Hippocampal formation (tissue), 2 donors: Measurements from ENCODE around the gene CCDC116.
A peak's percentile ranks its signal among the peaks of the same experiment; 100 is the strongest.
"Not testable (repeated sequence)": the region's sequence is repeated elsewhere in the genome, so short reads cannot be mapped to it uniquely, and the experiment has no call there.

ENCODE experiments used
- DNase-seq, 2 donors: peaks; one replicate each; lab custom pipeline; 2025; lab: John Stamatoyannopoulos, UW

CCDC116 gene

GRCh38 chr22:21606775-21607174 lies 25.8 kb upstream of the CCDC116 start:
- DNase-seq, result no peak

GRCh38 chr22:21609556-21610157 lies 22.9 kb upstream of the CCDC116 start:
- DNase-seq, result not testable (repeated sequence)

- DNase-seq, result no peak
Measured at GRCh38 chr22:21611210-21611977, 21.2 kb upstream of the CCDC116 start.

- no peak for DNase-seq
Measured at GRCh38 chr22:21612858-21613257, 19.7 kb upstream of the CCDC116 start.

GRCh38 chr22:21613553-21614233 lies 18.9 kb upstream of the CCDC116 start:
- DNase-seq, result no peak

GRCh38 chr22:21615731-21616130 lies 16.8 kb upstream of the CCDC116 start:
- no peak for DNase-seq

GRCh38 chr22:21617337-21617736 lies 15.2 kb upstream of the CCDC116 start:
- DNase-seq, result not testable (repeated sequence)

- no peak for DNase-seq
Measured at GRCh38 chr22:21621025-21621424, 11.5 kb upstream of the CCDC116 start.

- DNase-seq, result no peak
Measured at GRCh38 chr22:21622011-21622918, 10.3 kb upstream of the CCDC116 start.

GRCh38 chr22:21622919-21623647 lies 9.5 kb upstream of the CCDC116 start:
- peak in 1 of 2 donors; percentile 27 for DNase-seq

GRCh38 chr22:21623648-21623970 lies 9.0 kb upstream of the CCDC116 start:
- no peak for DNase-seq

GRCh38 chr22:21624120-21624879 lies 8.3 kb upstream of the CCDC116 start:
- peak in 1 of 2 donors; percentile 15 for DNase-seq

GRCh38 chr22:21624880-21625791 lies 7.4 kb upstream of the CCDC116 start:
- no peak for DNase-seq

- no peak for DNase-seq
Measured at GRCh38 chr22:21626073-21626734, 6.4 kb upstream of the CCDC116 start.

GRCh38 chr22:21626735-21627469 lies 5.7 kb upstream of the CCDC116 start:
- no peak for DNase-seq

- DNase-seq, result no peak
Measured at GRCh38 chr22:21628386-21629254, 3.9 kb upstream of the CCDC116 start.
